ENCODE results near the gene PTPRA. TPM values are rescaled to one million over a fixed set of nuclear protein-coding genes. Genes with fewer than 3 reads are reported as not detected.

PTPRA gene
- total and polyA plus RNA-seq, 2 donors (not counting 1 experiment from before 2014, with no cell fraction given), result 32.1 to 64.2 TPM

- ATAC-seq (ENCODE audit: low read depth) (no peak), DNase-seq (no peak)
- Histone ChIP-seq H3K4me1 (ENCODE audit: control insufficient read depth in 2 of 2, insufficient read depth in 2 of 2, low read length in 2 of 2) (no peaks in the 10 kb centered on the region), H3K27ac (ENCODE audit: low read length in 2 of 2) (no peak overlapping the region), H2AFZ (ENCODE audit: insufficient read depth, low read depth, low read length, poor library complexity, severe bottlenecking) (no peak overlapping the region), H4K20me1 (ENCODE audit: control insufficient read depth, insufficient read depth, low read length, poor library complexity, severe bottlenecking) (peaks cover 12% of the 10 kb centered on the region), H3K79me2 (ENCODE audit: control insufficient read depth, insufficient read depth, low read length) (peaks cover 10% of the 10 kb centered on the region), H3K27me3 (replicated peaks in 1 of 4; ENCODE audit: control extremely low read depth in 1 of 4, control insufficient read depth in 3 of 4, insufficient read depth in 4 of 4, low read length in 3 of 4) (no peaks in the 10 kb centered on the region), H3K4me2 (replicated peaks; ENCODE audit: low read depth, low read length, poor library complexity, severe bottlenecking) (no peak overlapping the region), H3K4me3 (ENCODE audit: control extremely low read depth in 1 of 5, extremely low read depth in 1 of 5, insufficient read depth in 1 of 5, low read depth in 2 of 5, low read length in 4 of 5) (no peak overlapping the region), H3K36me3 (replicated peaks in 1 of 2; ENCODE audit: control extremely low read depth in 1 of 2, control insufficient read depth in 1 of 2, extremely low read depth in 1 of 2, insufficient read depth in 2 of 2, low read length in 1 of 2) (peaks cover 1 to 18% of the 10 kb centered on the region in 2 experiments), H3K9me3 (ENCODE audit: control extremely low read depth in 1 of 3, control insufficient read depth in 2 of 3, insufficient read depth in 1 of 3, low read length in 2 of 3) (no peaks in the 10 kb centered on the region), H3K9ac (ENCODE audit: low read length) (no peak overlapping the region)
- Mint-ChIP-seq H3K4me3 (no peak overlapping the region), H3K4me1 (no peaks in the 10 kb centered on the region), H3K27ac (no peak overlapping the region), H3K27me3 (no peaks in the 10 kb centered on the region), H3K9me3 (ENCODE audit: insufficient read depth) (no peaks in the 10 kb centered on the region)
- WGBS (ENCODE audit: insufficient coverage), result no CpG with 5 or more reads among the region's 5 CpGs
- intact Hi-C loops (cut with micrococcal nuclease), result no loop called here
- POLR2A ChIA-PET, result no interaction called here
- TF ChIP-seq EZH2 (IDR thresholded peaks at IDR 0.05; ENCODE audit: borderline replicate concordance, insufficient read depth, low read depth, low read length, poor library complexity, severe bottlenecking), result no peak
- TF ChIP-seq, protein P1, sequence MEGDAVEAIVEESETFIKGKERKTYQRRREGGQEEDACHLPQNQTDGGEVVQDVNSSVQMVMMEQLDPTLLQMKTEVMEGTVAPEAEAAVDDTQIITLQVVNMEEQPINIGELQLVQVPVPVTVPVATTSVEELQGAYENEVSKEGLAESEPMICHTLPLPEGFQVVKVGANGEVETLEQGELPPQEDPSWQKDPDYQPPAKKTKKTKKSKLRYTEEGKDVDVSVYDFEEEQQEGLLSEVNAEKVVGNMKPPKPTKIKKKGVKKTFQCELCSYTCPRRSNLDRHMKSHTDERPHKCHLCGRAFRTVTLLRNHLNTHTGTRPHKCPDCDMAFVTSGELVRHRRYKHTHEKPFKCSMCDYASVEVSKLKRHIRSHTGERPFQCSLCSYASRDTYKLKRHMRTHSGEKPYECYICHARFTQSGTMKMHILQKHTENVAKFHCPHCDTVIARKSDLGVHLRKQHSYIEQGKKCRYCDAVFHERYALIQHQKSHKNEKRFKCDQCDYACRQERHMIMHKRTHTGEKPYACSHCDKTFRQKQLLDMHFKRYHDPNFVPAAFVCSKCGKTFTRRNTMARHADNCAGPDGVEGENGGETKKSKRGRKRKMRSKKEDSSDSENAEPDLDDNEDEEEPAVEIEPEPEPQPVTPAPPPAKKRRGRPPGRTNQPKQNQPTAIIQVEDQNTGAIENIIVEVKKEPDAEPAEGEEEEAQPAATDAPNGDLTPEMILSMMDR (IDR thresholded peaks at IDR 0.05), result no peak
- CTCF ChIA-PET, result no interaction called here
Observed at GRCh38 chr20:2946988-2947961, 74.0 kb downstream of the PTPRA start.

DNA sequence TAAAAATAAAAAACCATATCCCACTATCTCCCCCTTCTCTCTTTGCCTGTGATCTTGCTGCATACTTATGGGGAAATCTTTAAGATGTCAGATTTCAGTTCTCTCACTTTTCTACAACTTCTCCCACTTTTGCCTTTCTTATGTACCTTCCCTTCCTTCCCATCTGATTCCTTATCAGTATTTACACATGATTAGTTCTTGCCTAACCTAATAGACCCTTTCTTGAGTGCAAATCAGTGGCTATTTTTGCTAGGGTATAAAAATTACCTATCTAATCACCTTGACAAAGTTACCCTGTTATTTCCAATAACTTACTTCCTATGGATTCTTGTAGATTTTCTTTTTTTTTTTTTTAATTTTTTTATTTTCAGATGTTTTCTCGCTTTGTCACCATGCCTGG lies 75.7 kb downstream of the PTPRA start:
- no peaks in the 10 kb centered on the region for H3K27me3 ChIP-seq (replicated peaks in 1 of 4; ENCODE audit: control extremely low read depth in 1 of 4, control insufficient read depth in 3 of 4, insufficient read depth in 4 of 4, low read length in 3 of 4)
- TF ChIP-seq, protein P1 (IDR thresholded peaks at IDR 0.05), result no peak
- TF ChIP-seq EZH2 (IDR thresholded peaks at IDR 0.05; ENCODE audit: borderline replicate concordance, insufficient read depth, low read depth, low read length, poor library complexity, severe bottlenecking), result no peak
- H3K79me2 ChIP-seq (ENCODE audit: control insufficient read depth, insufficient read depth, low read length), result peaks cover 16% of the 10 kb centered on the region
- H3K9ac ChIP-seq (ENCODE audit: low read length), result no peak overlapping the region
- no peaks in the 10 kb centered on the region for H3K4me1 ChIP-seq (ENCODE audit: control insufficient read depth in 2 of 2, insufficient read depth in 2 of 2, low read length in 2 of 2)
- no peak overlapping the region for H3K4me2 ChIP-seq (replicated peaks; ENCODE audit: low read depth, low read length, poor library complexity, severe bottlenecking)
- no CpG with 5 or more reads among the region's 1 CpG for WGBS (ENCODE audit: insufficient coverage)
- ATAC-seq (ENCODE audit: low read depth) (no peak), DNase-seq (no peak)
- Mint-ChIP-seq H3K27ac (no peak overlapping the region), H3K27me3 (no peaks in the 10 kb centered on the region), H3K4me1 (no peaks in the 10 kb centered on the region), H3K9me3 (ENCODE audit: insufficient read depth) (no peaks in the 10 kb centered on the region), H3K4me3 (no peak overlapping the region)
- no peak overlapping the region for H3K4me3 ChIP-seq (ENCODE audit: control extremely low read depth in 1 of 5, extremely low read depth in 1 of 5, insufficient read depth in 1 of 5, low read depth in 2 of 5, low read length in 4 of 5)
- peaks cover 12% of the 10 kb centered on the region for H4K20me1 ChIP-seq (ENCODE audit: control insufficient read depth, insufficient read depth, low read length, poor library complexity, severe bottlenecking)
- ChIA-PET CTCF (no interaction called here), POLR2A (no interaction called here)
- peaks cover 1 to 18% of the 10 kb centered on the region in 2 experiments for H3K36me3 ChIP-seq (replicated peaks in 1 of 2; ENCODE audit: control extremely low read depth in 1 of 2, control insufficient read depth in 1 of 2, extremely low read depth in 1 of 2, insufficient read depth in 2 of 2, low read length in 1 of 2)
- no peaks in the 10 kb centered on the region for H3K9me3 ChIP-seq (ENCODE audit: control extremely low read depth in 1 of 3, control insufficient read depth in 2 of 3, insufficient read depth in 1 of 3, low read length in 2 of 3)
- intact Hi-C loops (cut with micrococcal nuclease), result no loop called here
- H3K27ac ChIP-seq (ENCODE audit: low read length in 2 of 2), result no peak overlapping the region
- no peak overlapping the region for H2AFZ ChIP-seq (ENCODE audit: insufficient read depth, low read depth, low read length, poor library complexity, severe bottlenecking)
